K562 (cell line): Measurements from ENCODE around the gene LANCL3. TPM values are rescaled to one million over a fixed set of nuclear protein-coding genes. Genes with fewer than 3 reads are reported as not detected.
A peak's percentile ranks its signal among the peaks of the same experiment; 100 is the strongest.

Source experiments
- CREB1 ChIP-seq, 2 experiments: sonication (generic) in 1 of 2; formaldehyde crosslinking in 1 of 2; IDR thresholded peaks; 2 replicates each; pipeline versions ENCODE4 v1.6.1 to v1.8.0; 2012 to 2022; ENCODE audit warnings: inconsistent platforms in 1 of 2, mild to moderate bottlenecking in 1 of 2, missing genetic modification reagents in 1 of 2, moderate library complexity in 1 of 2
- ERF ChIP-seq: fragments of 450-650 bp; formaldehyde crosslinking; IDR thresholded peaks from 2 replicates; pipeline ENCODE4 v1.4.0; 2020; ENCODE audit warnings: mild to moderate bottlenecking, mixed read lengths
- POLR2AphosphoS5 ChIP-seq: IDR thresholded peaks from 2 replicates; pipeline ENCODE4 v1.6.1; 2011; ENCODE audit warnings: mild to moderate bottlenecking, low read depth, low read length, moderate library complexity; ENCODE audit not compliant: control insufficient read depth, insufficient read depth
- RHOXF2B ChIP-seq: fragments of 250-450 bp; sonication (Bioruptor Pico); conservative IDR thresholded peaks from 2 replicates; pipeline ENCODE4 v1.5.1; 2021
- SAFB ChIP-seq: fragments of 200-400 bp; formaldehyde crosslinking; IDR thresholded peaks from 2 replicates; pipeline ENCODE4 v1.6.1; 2017; ENCODE audit warnings: low read depth, low read length, borderline replicate concordance
- ZC3H4 ChIP-seq: sonication (generic); formaldehyde crosslinking; IDR thresholded peaks from 2 replicates; pipeline ENCODE4 v1.9.0; 2021; ENCODE audit warnings: missing genetic modification reagents, borderline replicate concordance
- ZFX ChIP-seq: sonication (generic); formaldehyde crosslinking; IDR thresholded peaks from 2 replicates; pipeline ENCODE4 v1.8.0; 2022; ENCODE audit warnings: mild to moderate bottlenecking, missing genetic modification reagents, moderate library complexity
- ZNF830 ChIP-seq: fragments of 250-450 bp; sonication (Bioruptor Pico); IDR thresholded peaks from 2 replicates; pipeline ENCODE4 v1.5.0; 2021; ENCODE audit warnings: mild to moderate bottlenecking
- polyA plus RNA-seq, 8 experiments: library from polyadenylated mRNA; depleted of rRNA in 4 of 8; stranded (reverse) in 5 of 8; unstranded in 3 of 8; fragments of >200 nt; fragmentation: Nextera tagmentation in 2 of 8; fragmentation: Illumina TruSeq in 1 of 8; extraction: Ambion mirVana in 2 of 8; extraction: Trizol in 1 of 8; gene quantifications; 2 replicates each; pipeline versions ENCODE4 v1.2.1 to v1.2.3, GENCODE V29; 2011 to 2014; ENCODE audit warnings: inconsistent platforms in 1 of 8, missing spikeins in 1 of 8
- total RNA-seq, 7 experiments: library from RNA; depleted of rRNA in 6 of 7; stranded (reverse); fragments of >200 nt in 6 of 7; fragmentation: Illumina TruSeq in 2 of 7; extraction: Trizol in 2 of 7; gene quantifications; 2 replicates each; pipeline versions ENCODE4 v1.2.1 to v1.2.3, GENCODE V29; 2011 to 2021; ENCODE audit warnings: low replicate concordance in 1 of 7
- TF ChIP-seq, protein P1 (sequence below), 2 experiments: fragments of 450-650 bp; conservative IDR thresholded peaks; 2 replicates each; pipeline ENCODE4 v1.6.1; 2017; ENCODE audit warnings: mild to moderate bottlenecking in 2 of 2, moderate library complexity in 2 of 2
- TF ChIP-seq, protein P2 (sequence below): sonication (generic); formaldehyde crosslinking; IDR thresholded peaks from 2 replicates; pipeline ENCODE4 v1.8.0; 2022; ENCODE audit warnings: mild to moderate bottlenecking, missing genetic modification reagents, borderline replicate concordance
- TF ChIP-seq, protein P3 (sequence below): sonication (generic); formaldehyde crosslinking; IDR thresholded peaks from 2 replicates; pipeline ENCODE4 v1.8.0; 2022; ENCODE audit warnings: mild to moderate bottlenecking, missing genetic modification reagents
- TF ChIP-seq, protein P4 (sequence below): fragments of 450-650 bp; IDR thresholded peaks from 2 replicates; pipeline ENCODE4 v1.6.1; 2017; ENCODE audit warnings: antibody characterized with exemption, mild to moderate bottlenecking
- TF ChIP-seq, protein P5 (sequence below): fragments of 450-650 bp; IDR thresholded peaks from 2 replicates; pipeline ENCODE4 v1.6.1; 2016

Gene LANCL3
- total and polyA plus RNA-seq, 9 of the 15 experiments (the other 6 are each of a cell fraction or from before 2014, with no cell fraction given) = 0.41 to 1.5 (median 0.58) TPM

DNA sequence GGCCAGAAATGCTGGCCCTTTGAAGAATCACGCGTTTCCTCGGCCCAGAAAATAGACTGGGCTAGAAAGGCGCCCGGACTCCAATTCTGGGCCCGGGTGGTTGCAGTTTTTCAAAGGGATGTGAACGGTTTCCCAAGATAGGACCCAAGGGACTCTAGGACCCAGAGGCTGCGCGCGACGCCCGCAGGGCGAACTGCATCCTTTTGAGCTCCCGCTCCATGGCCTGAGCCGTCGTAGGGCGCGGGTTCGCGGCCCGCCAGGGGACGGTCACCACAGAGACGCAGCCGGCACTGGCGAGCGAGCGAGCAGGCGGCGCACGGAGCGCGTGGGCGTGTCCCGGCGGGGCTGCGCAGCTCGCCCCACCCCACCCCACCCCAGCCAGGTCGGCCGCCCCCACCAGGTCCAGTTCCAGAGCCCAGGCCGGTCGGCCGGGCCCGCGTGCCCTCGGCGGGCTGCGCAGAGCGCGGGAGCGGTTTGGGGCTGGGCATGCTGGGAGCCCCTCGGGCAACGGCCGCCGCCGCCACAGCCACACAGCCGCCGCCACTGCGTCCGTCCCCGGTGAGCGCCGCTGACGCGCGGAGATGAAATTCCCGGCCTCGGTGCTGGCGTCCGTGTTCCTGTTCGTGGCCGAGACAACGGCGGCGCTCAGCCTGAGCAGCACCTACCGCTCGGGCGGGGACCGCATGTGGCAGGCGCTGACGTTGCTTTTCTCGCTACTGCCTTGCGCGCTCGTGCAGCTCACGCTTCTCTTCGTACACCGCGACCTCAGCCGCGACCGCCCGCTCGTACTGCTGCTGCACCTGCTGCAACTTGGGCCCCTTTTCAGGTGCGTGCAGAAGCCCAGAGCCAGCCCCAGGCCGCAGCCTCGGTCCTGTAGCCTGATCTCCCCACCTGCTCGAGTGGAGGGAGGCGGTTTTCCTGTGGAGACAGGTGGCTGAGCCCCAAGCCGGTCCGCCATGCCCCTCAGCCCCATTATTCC is 114.2 kb downstream of the LANCL3 start, which contains the start of gene XK (continued):
- TF ChIP-seq, protein P1, sequence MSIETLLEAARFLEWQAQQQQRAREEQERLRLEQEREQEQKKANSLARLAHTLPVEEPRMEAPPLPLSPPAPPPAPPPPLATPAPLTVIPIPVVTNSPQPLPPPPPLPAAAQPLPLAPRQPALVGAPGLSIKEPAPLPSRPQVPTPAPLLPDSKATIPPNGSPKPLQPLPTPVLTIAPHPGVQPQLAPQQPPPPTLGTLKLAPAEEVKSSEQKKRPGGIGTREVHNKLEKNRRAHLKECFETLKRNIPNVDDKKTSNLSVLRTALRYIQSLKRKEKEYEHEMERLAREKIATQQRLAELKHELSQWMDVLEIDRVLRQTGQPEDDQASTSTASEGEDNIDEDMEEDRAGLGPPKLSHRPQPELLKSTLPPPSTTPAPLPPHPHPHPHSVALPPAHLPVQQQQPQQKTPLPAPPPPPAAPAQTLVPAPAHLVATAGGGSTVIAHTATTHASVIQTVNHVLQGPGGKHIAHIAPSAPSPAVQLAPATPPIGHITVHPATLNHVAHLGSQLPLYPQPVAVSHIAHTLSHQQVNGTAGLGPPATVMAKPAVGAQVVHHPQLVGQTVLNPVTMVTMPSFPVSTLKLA (conservative IDR thresholded peaks at IDR 0.05) = peak in 1 of 2 experiments; percentile 54; a peak in 1 of 4 replicates
- TF ChIP-seq, protein P2, sequence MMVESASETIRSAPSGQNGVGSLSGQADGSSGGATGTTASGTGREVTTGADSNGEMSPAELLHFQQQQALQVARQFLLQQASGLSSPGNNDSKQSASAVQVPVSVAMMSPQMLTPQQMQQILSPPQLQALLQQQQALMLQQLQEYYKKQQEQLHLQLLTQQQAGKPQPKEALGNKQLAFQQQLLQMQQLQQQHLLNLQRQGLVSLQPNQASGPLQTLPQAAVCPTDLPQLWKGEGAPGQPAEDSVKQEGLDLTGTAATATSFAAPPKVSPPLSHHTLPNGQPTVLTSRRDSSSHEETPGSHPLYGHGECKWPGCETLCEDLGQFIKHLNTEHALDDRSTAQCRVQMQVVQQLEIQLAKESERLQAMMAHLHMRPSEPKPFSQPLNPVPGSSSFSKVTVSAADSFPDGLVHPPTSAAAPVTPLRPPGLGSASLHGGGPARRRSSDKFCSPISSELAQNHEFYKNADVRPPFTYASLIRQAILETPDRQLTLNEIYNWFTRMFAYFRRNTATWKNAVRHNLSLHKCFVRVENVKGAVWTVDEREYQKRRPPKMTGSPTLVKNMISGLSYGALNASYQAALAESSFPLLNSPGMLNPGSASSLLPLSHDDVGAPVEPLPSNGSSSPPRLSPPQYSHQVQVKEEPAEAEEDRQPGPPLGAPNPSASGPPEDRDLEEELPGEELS = peak; percentile 83; the same call in 1 of the 2 replicates
- 0 out of 2 replicates have a peak, but pooled peaks have one; percentile 32 for TF ChIP-seq POLR2AphosphoS5
- TF ChIP-seq ZFX (CRISPR knock-in tag) = peak; percentile 70
- TF ChIP-seq CREB1 (IDR thresholded peaks at IDR 0.05) = peak; percentile 22
- peak; percentile 58 for TF ChIP-seq CREB1 (CRISPR knock-in tag; IDR thresholded peaks at IDR 0.05)
- no peak for TF ChIP-seq ZNF830 (CRISPR knock-in tag)
- no peak for TF ChIP-seq RHOXF2B (CRISPR knock-in tag)
- no peak for TF ChIP-seq ERF
- TF ChIP-seq, protein P3, sequence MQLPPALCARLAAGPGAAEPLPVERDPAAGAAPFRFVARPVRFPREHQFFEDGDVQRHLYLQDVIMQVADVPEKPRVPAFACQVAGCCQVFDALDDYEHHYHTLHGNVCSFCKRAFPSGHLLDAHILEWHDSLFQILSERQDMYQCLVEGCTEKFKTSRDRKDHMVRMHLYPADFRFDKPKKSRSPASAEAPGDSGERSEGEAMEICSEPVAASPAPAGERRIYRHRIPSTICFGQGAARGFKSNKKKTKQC (CRISPR knock-in tag) = peak; percentile 72
- TF ChIP-seq, protein P4, sequence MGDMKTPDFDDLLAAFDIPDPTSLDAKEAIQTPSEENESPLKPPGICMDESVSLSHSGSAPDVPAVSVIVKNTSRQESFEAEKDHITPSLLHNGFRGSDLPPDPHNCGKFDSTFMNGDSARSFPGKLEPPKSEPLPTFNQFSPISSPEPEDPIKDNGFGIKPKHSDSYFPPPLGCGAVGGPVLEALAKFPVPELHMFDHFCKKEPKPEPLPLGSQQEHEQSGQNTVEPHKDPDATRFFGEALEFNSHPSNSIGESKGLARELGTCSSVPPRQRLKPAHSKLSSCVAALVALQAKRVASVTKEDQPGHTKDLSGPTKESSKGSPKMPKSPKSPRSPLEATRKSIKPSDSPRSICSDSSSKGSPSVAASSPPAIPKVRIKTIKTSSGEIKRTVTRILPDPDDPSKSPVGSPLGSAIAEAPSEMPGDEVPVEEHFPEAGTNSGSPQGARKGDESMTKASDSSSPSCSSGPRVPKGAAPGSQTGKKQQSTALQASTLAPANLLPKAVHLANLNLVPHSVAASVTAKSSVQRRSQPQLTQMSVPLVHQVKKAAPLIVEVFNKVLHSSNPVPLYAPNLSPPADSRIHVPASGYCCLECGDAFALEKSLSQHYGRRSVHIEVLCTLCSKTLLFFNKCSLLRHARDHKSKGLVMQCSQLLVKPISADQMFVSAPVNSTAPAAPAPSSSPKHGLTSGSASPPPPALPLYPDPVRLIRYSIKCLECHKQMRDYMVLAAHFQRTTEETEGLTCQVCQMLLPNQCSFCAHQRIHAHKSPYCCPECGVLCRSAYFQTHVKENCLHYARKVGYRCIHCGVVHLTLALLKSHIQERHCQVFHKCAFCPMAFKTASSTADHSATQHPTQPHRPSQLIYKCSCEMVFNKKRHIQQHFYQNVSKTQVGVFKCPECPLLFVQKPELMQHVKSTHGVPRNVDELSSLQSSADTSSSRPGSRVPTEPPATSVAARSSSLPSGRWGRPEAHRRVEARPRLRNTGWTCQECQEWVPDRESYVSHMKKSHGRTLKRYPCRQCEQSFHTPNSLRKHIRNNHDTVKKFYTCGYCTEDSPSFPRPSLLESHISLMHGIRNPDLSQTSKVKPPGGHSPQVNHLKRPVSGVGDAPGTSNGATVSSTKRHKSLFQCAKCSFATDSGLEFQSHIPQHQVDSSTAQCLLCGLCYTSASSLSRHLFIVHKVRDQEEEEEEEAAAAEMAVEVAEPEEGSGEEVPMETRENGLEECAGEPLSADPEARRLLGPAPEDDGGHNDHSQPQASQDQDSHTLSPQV = peak; percentile 61; the same call in 1 of the 2 replicates
- TF ChIP-seq, protein P5, sequence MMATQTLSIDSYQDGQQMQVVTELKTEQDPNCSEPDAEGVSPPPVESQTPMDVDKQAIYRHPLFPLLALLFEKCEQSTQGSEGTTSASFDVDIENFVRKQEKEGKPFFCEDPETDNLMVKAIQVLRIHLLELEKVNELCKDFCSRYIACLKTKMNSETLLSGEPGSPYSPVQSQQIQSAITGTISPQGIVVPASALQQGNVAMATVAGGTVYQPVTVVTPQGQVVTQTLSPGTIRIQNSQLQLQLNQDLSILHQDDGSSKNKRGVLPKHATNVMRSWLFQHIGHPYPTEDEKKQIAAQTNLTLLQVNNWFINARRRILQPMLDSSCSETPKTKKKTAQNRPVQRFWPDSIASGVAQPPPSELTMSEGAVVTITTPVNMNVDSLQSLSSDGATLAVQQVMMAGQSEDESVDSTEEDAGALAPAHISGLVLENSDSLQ = no peak
- TF ChIP-seq SAFB = no peak
- TF ChIP-seq ZC3H4 (CRISPR knock-in tag) = no peak
